HFFc6 (cell line): ENCODE measurements around the gene MDM2. TPM values are rescaled to one million over a fixed set of nuclear protein-coding genes. Genes with fewer than 3 reads are reported as not detected.

Experiments used
- DNase-seq: peaks from one replicate; pipeline ENCODE4 v3.0.0-alpha.2; 2018
- H3K27ac Mint-ChIP-seq: 2 replicates; pipeline ENCODE4 v1.8.0; 2020; ENCODE audit warnings: mild to moderate bottlenecking, mixed read lengths
- H3K27me3 Mint-ChIP-seq: 2 replicates; pipeline ENCODE4 v1.8.0; 2021; ENCODE audit warnings: mild to moderate bottlenecking, moderate library complexity, mixed read lengths; ENCODE audit not compliant: insufficient read depth
- H3K36me3 Mint-ChIP-seq: 2 replicates; pipeline ENCODE4 v1.8.0; 2021; ENCODE audit warnings: low read depth, mixed read lengths
- H3K4me1 Mint-ChIP-seq: 2 replicates; pipeline ENCODE4 v1.8.0; 2020; ENCODE audit warnings: low read depth, mixed read lengths
- H3K4me3 Mint-ChIP-seq: 2 replicates; pipeline ENCODE4 v1.8.0; 2020; ENCODE audit warnings: mild to moderate bottlenecking, moderate library complexity, mixed read lengths
- H3K9me3 Mint-ChIP-seq: 2 replicates; pipeline ENCODE4 v1.8.0; 2020; ENCODE audit warnings: mild to moderate bottlenecking, mixed read lengths
- CTCF ChIP-seq: fragments of 200-600 bp; sonication (generic); IDR thresholded peaks from 2 replicates; pipeline ENCODE4 v1.5.0; 2021; ENCODE audit warnings: antibody characterized with exemption, mild to moderate bottlenecking
- total RNA-seq, 6 experiments: library from RNA; stranded (reverse); fragmentation: NEBNext Ultra II Directional; extraction: Animal tissue kit (Norgen Biotek cat#: 25700); gene quantifications; 2 replicates in 1 of 6; 3 replicates in 5 of 6; pipeline ENCODE4 v1.2.3, GENCODE V29; 2021

The MDM2 gene
- total RNA-seq, 6 experiments from 2014 or later = 216 to 270 (median 236) TPM

GRCh38 chr12:68762691-68763090, 45.3 kb upstream of the MDM2 start:
- no peak overlapping the region for H3K27ac Mint-ChIP-seq
- H3K9me3 Mint-ChIP-seq = no peaks in the 10 kb centered on the region
- H3K27me3 Mint-ChIP-seq = no peaks in the 10 kb centered on the region
- no peak overlapping the region for H3K4me3 Mint-ChIP-seq
- no peak for TF ChIP-seq CTCF
- no peaks in the 10 kb centered on the region for H3K4me1 Mint-ChIP-seq
- peaks cover 14% of the 10 kb centered on the region for H3K36me3 Mint-ChIP-seq
- no peak for DNase-seq

- DNase-seq = no peak
- peaks cover 10% of the 10 kb centered on the region for H3K36me3 Mint-ChIP-seq
- H3K4me3 Mint-ChIP-seq = no peak overlapping the region
- no peaks in the 10 kb centered on the region; the same call in 1 of the 2 replicates for H3K4me1 Mint-ChIP-seq
- TF ChIP-seq CTCF = no peak
- no peak overlapping the region for H3K27ac Mint-ChIP-seq
- no peaks in the 10 kb centered on the region for H3K27me3 Mint-ChIP-seq
- no peaks in the 10 kb centered on the region for H3K9me3 Mint-ChIP-seq
Observed at GRCh38 chr12:68765696-68766095, 42.3 kb upstream of the MDM2 start.

- DNase-seq = no peak
- TF ChIP-seq CTCF = no peak
- Mint-ChIP-seq H3K9me3 (no peaks in the 10 kb centered on the region), H3K36me3 (peaks cover 7% of the 10 kb centered on the region), H3K27me3 (no peaks in the 10 kb centered on the region; the same call in 1 of the 2 replicates), H3K4me3 (no peak overlapping the region), H3K27ac (no peak overlapping the region), H3K4me1 (no peaks in the 10 kb centered on the region; the same call in 1 of the 2 replicates)
Observed at GRCh38 chr12:68766646-68767045, 41.3 kb upstream of the MDM2 start.

- no peak overlapping the region for H3K4me3 Mint-ChIP-seq
- H3K27me3 Mint-ChIP-seq = no peaks in the 10 kb centered on the region; the same call in 1 of the 2 replicates
- no peaks in the 10 kb centered on the region; the same call in 1 of the 2 replicates for H3K4me1 Mint-ChIP-seq
- H3K36me3 Mint-ChIP-seq = peaks cover 2% of the 10 kb centered on the region; the same call in 1 of the 2 replicates
- no peak overlapping the region for H3K27ac Mint-ChIP-seq
- no peak for DNase-seq
- H3K9me3 Mint-ChIP-seq = no peaks in the 10 kb centered on the region
- no peak for TF ChIP-seq CTCF
Observed at GRCh38 chr12:68767191-68767590, 40.8 kb upstream of the MDM2 start.

- Mint-ChIP-seq H3K27ac (no peak overlapping the region), H3K4me1 (no peaks in the 10 kb centered on the region; the same call in none of the 2 replicates), H3K36me3 (no peaks in the 10 kb centered on the region; the same call in 1 of the 2 replicates), H3K9me3 (no peaks in the 10 kb centered on the region), H3K27me3 (no peaks in the 10 kb centered on the region; the same call in 1 of the 2 replicates), H3K4me3 (no peak overlapping the region)
- no peak for DNase-seq
- no peak for TF ChIP-seq CTCF
Observed at GRCh38 chr12:68768431-68768939, 39.5 kb upstream of the MDM2 start.

- Mint-ChIP-seq H3K27ac (no peak overlapping the region), H3K4me1 (no peaks in the 10 kb centered on the region; the same call in none of the 2 replicates), H3K9me3 (no peaks in the 10 kb centered on the region), H3K27me3 (no peaks in the 10 kb centered on the region; the same call in 1 of the 2 replicates), H3K4me3 (no peak overlapping the region), H3K36me3 (no peaks in the 10 kb centered on the region)
- TF ChIP-seq CTCF = no peak
- no peak for DNase-seq
Observed at GRCh38 chr12:68769941-68770340, 38.0 kb upstream of the MDM2 start.
